DMS79 (cell line): Measurements from ENCODE around the gene UBL4A.
A peak's percentile ranks its signal among the peaks of the same experiment; 100 is the strongest.

Source experiments
- DNase-seq: peaks from one replicate; lab custom pipeline; 2025; lab: John Stamatoyannopoulos, UW

The UBL4A gene

GRCh38 chrX:154486396-154487207 lies at the start of gene UBL4A:
Gene UBL4A, minus strand, starts transcription at chrX:154486615. Its CDS starts 31 bp downstream, at chrX:154486584.
- DNase-seq: peak; percentile 34

- no peak for DNase-seq
Measured at GRCh38 chrX:154535892-154536291, 49.5 kb upstream of the UBL4A start.

- peak; percentile 41 for DNase-seq
Measured at GRCh38 chrX:154534526-154535322, 48.3 kb upstream of the UBL4A start.

GRCh38 chrX:154532690-154533089 lies 46.3 kb upstream of the UBL4A start:
- no peak for DNase-seq

- no peak for DNase-seq
Measured at GRCh38 chrX:154531626-154532025, 45.2 kb upstream of the UBL4A start.

GRCh38 chrX:154530286-154530685 lies 43.9 kb upstream of the UBL4A start:
- no peak for DNase-seq

GRCh38 chrX:154529206-154529612 lies 42.8 kb upstream of the UBL4A start:
- no peak for DNase-seq

- peak; percentile 69 for DNase-seq
Measured at GRCh38 chrX:154526901-154527675, 40.7 kb upstream of the UBL4A start.

GRCh38 chrX:154525606-154526490 lies 39.4 kb upstream of the UBL4A start:
- DNase-seq: no peak

GRCh38 chrX:154519389-154519788 lies 33.0 kb upstream of the UBL4A start:
- no peak for DNase-seq

- no peak for DNase-seq
Measured at GRCh38 chrX:154517101-154517781, 30.8 kb upstream of the UBL4A start.

- no peak for DNase-seq
Measured at GRCh38 chrX:154516656-154517100, 30.3 kb upstream of the UBL4A start.

- DNase-seq: peak; percentile 52
Measured at GRCh38 chrX:154515966-154516655, 29.7 kb upstream of the UBL4A start, which contains the start of gene FAM3A. Gene FAM3A, minus strand, starts transcription at chrX:154516232. Its CDS starts 460 bp downstream, at chrX:154515772.

- DNase-seq: no peak
Measured at GRCh38 chrX:154515090-154515965, 28.9 kb upstream of the UBL4A start.

- no peak for DNase-seq
Measured at GRCh38 chrX:154513716-154514115, 27.3 kb upstream of the UBL4A start.

- DNase-seq: no peak
Measured at GRCh38 chrX:154512879-154513553, 26.6 kb upstream of the UBL4A start.

- no peak for DNase-seq
Measured at GRCh38 chrX:154511761-154512160, 25.3 kb upstream of the UBL4A start.

GRCh38 chrX:154509455-154509854 lies 23.0 kb upstream of the UBL4A start:
- no peak for DNase-seq
